ENCODE measurements around the gene CADPS2. TPM values are rescaled to one million over a fixed set of nuclear protein-coding genes. Genes with fewer than 3 reads are reported as not detected.

CADPS2 gene
- total RNA-seq, 5 donors from 2014 or later (not counting 1 experiment from before 2014, with no cell fraction given), result 0.15 to 0.28 (median 0.16) TPM; not detected in 2

DNA sequence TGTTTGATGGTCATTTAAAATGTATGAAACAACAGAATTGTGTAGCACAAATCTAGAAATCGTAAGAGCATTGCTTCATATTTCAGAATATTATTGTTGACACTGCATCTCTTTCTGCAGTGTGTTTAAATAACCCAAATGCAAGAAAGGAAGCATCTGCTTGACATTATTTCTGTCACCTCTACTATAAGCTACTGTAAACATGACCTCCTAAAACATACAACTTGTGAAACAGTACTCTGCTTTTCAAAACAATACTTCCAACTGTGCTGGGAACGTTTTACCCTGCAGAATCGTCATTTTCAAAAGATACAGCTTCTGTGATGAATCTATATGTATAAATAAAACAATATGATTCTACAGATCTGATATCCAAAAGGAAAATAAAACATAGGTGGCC is 269.3 kb downstream of the CADPS2 start:
- 40% methylated on average over 1 of the region's 3 CpGs for WGBS (ENCODE audit: insufficient coverage)
- no peak overlapping the region for H3K4me3 ChIP-seq (ENCODE audit: control insufficient read depth in 1 of 2, extremely low read depth in 1 of 2, low read length in 1 of 2)
- H3K27me3 ChIP-seq (replicated peaks in 1 of 2; ENCODE audit: control insufficient read depth in 2 of 2, extremely low read depth in 1 of 2, insufficient read depth in 2 of 2, low read length in 1 of 2), result no peaks in the 10 kb centered on the region
- ATAC-seq (replicated peaks in 1 of 4), result no peak
- H3K9me3 ChIP-seq, result no peaks in the 10 kb centered on the region
- no peak overlapping the region for H3K27ac ChIP-seq (ENCODE audit: low read length)
- no peaks in the 10 kb centered on the region for H3K4me1 ChIP-seq (ENCODE audit: control insufficient read depth in 1 of 2, extremely low read depth in 1 of 2, insufficient read depth in 2 of 2, low read length in 2 of 2)
- Mint-ChIP-seq H3K4me3 (no peak overlapping the region), H3K9me3 (peaks cover 0 to 2% (median 0%) of the 10 kb centered on the region in 3 donors), H3K4me1 (no peaks in the 10 kb centered on the region), H3K27ac (no peak overlapping the region), H3K27me3 (no peaks in the 10 kb centered on the region), H3K36me3 (no peaks in the 10 kb centered on the region)
- CTCF ChIA-PET, result no interaction called here
- DNase-seq, result no peak
- no peaks in the 10 kb centered on the region for H3K36me3 ChIP-seq (ENCODE audit: control insufficient read depth in 2 of 2, extremely low read depth in 1 of 2, insufficient read depth in 1 of 2, low read length in 1 of 2)
- POLR2A ChIA-PET, result no interaction called here

DNA sequence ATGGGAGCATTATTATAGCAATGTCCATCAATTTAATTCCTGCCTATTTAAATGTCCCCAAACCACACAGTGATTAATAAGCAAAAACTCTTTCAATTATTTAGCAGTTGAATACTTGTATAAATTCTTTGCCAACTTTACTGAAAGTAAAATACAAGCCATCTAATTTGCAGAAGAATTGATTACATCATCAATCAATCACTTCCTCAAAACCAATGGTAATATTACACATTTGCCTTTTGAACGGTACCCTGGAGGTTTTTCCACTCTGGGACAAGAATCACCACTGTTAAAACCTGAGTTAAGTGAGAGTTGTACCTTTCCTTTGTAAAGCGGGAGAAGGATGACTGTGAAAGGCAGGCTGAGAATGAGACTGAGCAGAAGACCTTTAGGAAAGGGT is 280.3 kb downstream of the CADPS2 start:
- Mint-ChIP-seq H3K27ac (no peak overlapping the region), H3K27me3 (no peaks in the 10 kb centered on the region), H3K4me1 (no peaks in the 10 kb centered on the region), H3K36me3 (no peaks in the 10 kb centered on the region), H3K4me3 (no peak overlapping the region), H3K9me3 (peaks cover 0 to 7% (median 3%) of the 10 kb centered on the region in 3 donors)
- Histone ChIP-seq H3K36me3 (ENCODE audit: control insufficient read depth in 2 of 2, extremely low read depth in 1 of 2, insufficient read depth in 1 of 2, low read length in 1 of 2) (no peaks in the 10 kb centered on the region), H3K27ac (ENCODE audit: low read length) (no peak overlapping the region), H3K9me3 (no peaks in the 10 kb centered on the region), H3K27me3 (replicated peaks in 1 of 2; ENCODE audit: control insufficient read depth in 2 of 2, extremely low read depth in 1 of 2, insufficient read depth in 2 of 2, low read length in 1 of 2) (no peaks in the 10 kb centered on the region), H3K4me3 (ENCODE audit: control insufficient read depth in 1 of 2, extremely low read depth in 1 of 2, low read length in 1 of 2) (no peak overlapping the region), H3K4me1 (ENCODE audit: control insufficient read depth in 1 of 2, extremely low read depth in 1 of 2, insufficient read depth in 2 of 2, low read length in 2 of 2) (no peaks in the 10 kb centered on the region)
- POLR2A ChIA-PET, result no interaction called here
- CTCF ChIA-PET, result no interaction called here
- no CpG with 5 or more reads among the region's 2 CpGs for WGBS (ENCODE audit: insufficient coverage)
- ATAC-seq (replicated peaks in 1 of 4), result no peak
- no peak for DNase-seq

- Mint-ChIP-seq H3K27me3 (no peaks in the 10 kb centered on the region), H3K9me3 (peaks cover 0 to 2% (median 0%) of the 10 kb centered on the region in 3 donors), H3K4me3 (no peak overlapping the region), H3K27ac (no peak overlapping the region), H3K36me3 (no peaks in the 10 kb centered on the region), H3K4me1 (no peaks in the 10 kb centered on the region)
- Histone ChIP-seq H3K4me1 (ENCODE audit: control insufficient read depth in 1 of 2, extremely low read depth in 1 of 2, insufficient read depth in 2 of 2, low read length in 2 of 2) (no peaks in the 10 kb centered on the region), H3K27me3 (replicated peaks in 1 of 2; ENCODE audit: control insufficient read depth in 2 of 2, extremely low read depth in 1 of 2, insufficient read depth in 2 of 2, low read length in 1 of 2) (no peaks in the 10 kb centered on the region), H3K4me3 (ENCODE audit: control insufficient read depth in 1 of 2, extremely low read depth in 1 of 2, low read length in 1 of 2) (no peak overlapping the region), H3K27ac (ENCODE audit: low read length) (no peak overlapping the region), H3K36me3 (ENCODE audit: control insufficient read depth in 2 of 2, extremely low read depth in 1 of 2, insufficient read depth in 1 of 2, low read length in 1 of 2) (no peaks in the 10 kb centered on the region), H3K9me3 (no peaks in the 10 kb centered on the region)
- ChIA-PET POLR2A (no interaction called here), CTCF (no interaction called here)
- ATAC-seq (replicated peaks in 1 of 4) (no peak), DNase-seq (no peak)
These were observed 282.0 kb downstream of the CADPS2 start for GRCh38 chr7:122604251-122604650.

DNA sequence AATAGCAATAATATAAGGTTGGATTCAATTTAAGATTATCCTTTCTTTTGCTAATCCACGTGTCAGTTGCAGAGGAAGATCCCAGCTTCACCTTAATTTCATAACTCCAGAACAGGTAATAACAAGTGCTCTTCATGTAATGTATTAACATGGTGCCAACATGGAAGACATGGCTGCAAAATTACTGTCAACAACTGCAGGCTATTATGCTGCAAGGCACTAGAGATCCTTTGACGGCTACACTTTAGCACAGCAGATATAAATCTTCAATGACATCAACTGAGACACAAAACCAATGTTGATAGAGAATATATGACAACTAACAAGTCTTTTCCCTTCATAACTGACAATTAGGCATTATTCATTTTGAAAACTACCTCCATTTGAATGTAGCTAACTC is 283.5 kb downstream of the CADPS2 start:
- H3K36me3 ChIP-seq (ENCODE audit: control insufficient read depth in 2 of 2, extremely low read depth in 1 of 2, insufficient read depth in 1 of 2, low read length in 1 of 2), result no peaks in the 10 kb centered on the region
- no peak for DNase-seq
- no peaks in the 10 kb centered on the region for H3K4me1 ChIP-seq (ENCODE audit: control insufficient read depth in 1 of 2, extremely low read depth in 1 of 2, insufficient read depth in 2 of 2, low read length in 2 of 2)
- no peak overlapping the region for H3K4me3 ChIP-seq (ENCODE audit: control insufficient read depth in 1 of 2, extremely low read depth in 1 of 2, low read length in 1 of 2)
- H3K4me3 Mint-ChIP-seq, result no peak overlapping the region
- H3K4me1 Mint-ChIP-seq, result no peaks in the 10 kb centered on the region
- H3K27ac Mint-ChIP-seq, result no peak overlapping the region
- ChIA-PET CTCF (no interaction called here), POLR2A (no interaction called here)
- no peak for ATAC-seq (replicated peaks in 1 of 4)
- H3K9me3 Mint-ChIP-seq, result peaks cover 0 to 2% (median 0%) of the 10 kb centered on the region in 3 donors
- H3K9me3 ChIP-seq, result no peaks in the 10 kb centered on the region
- WGBS (ENCODE audit: insufficient coverage), result no CpG with 5 or more reads among the region's 2 CpGs
- no peaks in the 10 kb centered on the region for H3K36me3 Mint-ChIP-seq
- no peak overlapping the region for H3K27ac ChIP-seq (ENCODE audit: low read length)
- H3K27me3 Mint-ChIP-seq, result no peaks in the 10 kb centered on the region
- H3K27me3 ChIP-seq (replicated peaks in 1 of 2; ENCODE audit: control insufficient read depth in 2 of 2, extremely low read depth in 1 of 2, insufficient read depth in 2 of 2, low read length in 1 of 2), result no peaks in the 10 kb centered on the region

DNA sequence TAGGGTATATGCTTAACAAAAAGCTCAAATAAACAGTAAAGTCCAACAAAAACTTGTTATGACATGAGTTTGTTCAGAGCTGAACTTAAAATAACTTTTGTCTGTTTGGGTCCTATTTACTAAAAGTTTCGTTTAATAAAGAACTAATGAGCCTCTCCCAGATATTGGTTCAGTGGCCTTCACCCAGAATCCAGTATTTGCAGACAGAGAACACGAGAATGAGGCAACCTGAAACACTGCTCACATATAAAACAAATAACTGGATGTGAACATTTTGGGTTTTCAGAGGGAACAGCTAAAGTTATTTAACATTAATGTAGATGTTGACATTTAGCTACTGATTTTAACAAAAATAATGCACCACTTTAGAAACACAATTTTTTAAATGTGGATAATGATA is 285.6 kb downstream of the CADPS2 start:
- ChIA-PET POLR2A (interaction anchor here in 1 of 2 donors (0.7 kb wide), 1 partner anchor 11 kb away, joined by 3 read pairs; no protein-coding TSS in a partner anchor), CTCF (no interaction called here)
- Mint-ChIP-seq H3K27ac (no peak overlapping the region), H3K9me3 (peaks cover 0 to 8% (median 0%) of the 10 kb centered on the region in 3 donors), H3K36me3 (no peaks in the 10 kb centered on the region), H3K4me3 (no peak overlapping the region), H3K27me3 (no peaks in the 10 kb centered on the region), H3K4me1 (no peaks in the 10 kb centered on the region)
- no peak overlapping the region for H3K4me3 ChIP-seq (ENCODE audit: control insufficient read depth in 1 of 2, extremely low read depth in 1 of 2, low read length in 1 of 2)
- ATAC-seq (replicated peaks in 1 of 4) (no peak), DNase-seq (no peak)
- H3K27me3 ChIP-seq (replicated peaks in 1 of 2; ENCODE audit: control insufficient read depth in 2 of 2, extremely low read depth in 1 of 2, insufficient read depth in 2 of 2, low read length in 1 of 2), result no peaks in the 10 kb centered on the region
- H3K9me3 ChIP-seq, result no peaks in the 10 kb centered on the region
- H3K36me3 ChIP-seq (ENCODE audit: control insufficient read depth in 2 of 2, extremely low read depth in 1 of 2, insufficient read depth in 1 of 2, low read length in 1 of 2), result no peaks in the 10 kb centered on the region
- no peak overlapping the region for H3K27ac ChIP-seq (ENCODE audit: low read length)
- H3K4me1 ChIP-seq (ENCODE audit: control insufficient read depth in 1 of 2, extremely low read depth in 1 of 2, insufficient read depth in 2 of 2, low read length in 2 of 2), result no peaks in the 10 kb centered on the region
- no CpG with 5 or more reads among the region's 2 CpGs for WGBS (ENCODE audit: insufficient coverage)

GRCh38 chr7:122600042-122600441 is 286.2 kb downstream of the CADPS2 start:
- H3K9me3 ChIP-seq, result no peaks in the 10 kb centered on the region
- Mint-ChIP-seq H3K27me3 (no peaks in the 10 kb centered on the region), H3K4me3 (no peak overlapping the region), H3K9me3 (peaks cover 0 to 12% (median 0%) of the 10 kb centered on the region in 3 donors), H3K27ac (no peak overlapping the region), H3K36me3 (no peaks in the 10 kb centered on the region), H3K4me1 (no peaks in the 10 kb centered on the region)
- ATAC-seq (replicated peaks in 1 of 4), result no peak
- no peak overlapping the region for H3K4me3 ChIP-seq (ENCODE audit: control insufficient read depth in 1 of 2, extremely low read depth in 1 of 2, low read length in 1 of 2)
- no peak overlapping the region for H3K27ac ChIP-seq (ENCODE audit: low read length)
- H3K27me3 ChIP-seq (replicated peaks in 1 of 2; ENCODE audit: control insufficient read depth in 2 of 2, extremely low read depth in 1 of 2, insufficient read depth in 2 of 2, low read length in 1 of 2), result no peaks in the 10 kb centered on the region
- ChIA-PET POLR2A (no interaction called here), CTCF (no interaction called here)
- WGBS (ENCODE audit: insufficient coverage), result 100% methylated on average over 1 of the region's 1 CpG
- no peaks in the 10 kb centered on the region for H3K4me1 ChIP-seq (ENCODE audit: control insufficient read depth in 1 of 2, extremely low read depth in 1 of 2, insufficient read depth in 2 of 2, low read length in 2 of 2)
- no peak for DNase-seq
- H3K36me3 ChIP-seq (ENCODE audit: control insufficient read depth in 2 of 2, extremely low read depth in 1 of 2, insufficient read depth in 1 of 2, low read length in 1 of 2), result no peaks in the 10 kb centered on the region

- no peaks in the 10 kb centered on the region for H3K27me3 Mint-ChIP-seq
- no peaks in the 10 kb centered on the region for H3K36me3 Mint-ChIP-seq
- Histone ChIP-seq H3K27ac (ENCODE audit: low read length) (no peak overlapping the region), H3K9me3 (no peaks in the 10 kb centered on the region), H3K27me3 (replicated peaks in 1 of 2; ENCODE audit: control insufficient read depth in 2 of 2, extremely low read depth in 1 of 2, insufficient read depth in 2 of 2, low read length in 1 of 2) (no peaks in the 10 kb centered on the region), H3K4me1 (ENCODE audit: control insufficient read depth in 1 of 2, extremely low read depth in 1 of 2, insufficient read depth in 2 of 2, low read length in 2 of 2) (no peaks in the 10 kb centered on the region), H3K36me3 (ENCODE audit: control insufficient read depth in 2 of 2, extremely low read depth in 1 of 2, insufficient read depth in 1 of 2, low read length in 1 of 2) (no peaks in the 10 kb centered on the region), H3K4me3 (ENCODE audit: control insufficient read depth in 1 of 2, extremely low read depth in 1 of 2, low read length in 1 of 2) (no peak overlapping the region)
- H3K4me3 Mint-ChIP-seq, result no peak overlapping the region
- WGBS (ENCODE audit: insufficient coverage), result no CpG with 5 or more reads among the region's 3 CpGs
- H3K9me3 Mint-ChIP-seq, result peaks cover 0 to 10% (median 4%) of the 10 kb centered on the region in 3 donors
- no peak for DNase-seq
- no peak overlapping the region for H3K27ac Mint-ChIP-seq
- ChIA-PET POLR2A (no interaction called here), CTCF (no interaction called here)
- no peak for ATAC-seq (replicated peaks in 1 of 4)
- no peaks in the 10 kb centered on the region for H3K4me1 Mint-ChIP-seq
These were observed 289.0 kb downstream of the CADPS2 start for GRCh38 chr7:122597277-122597676.

Data from T-cell (primary cell).